H54 (cell line): ENCODE results near the gene STPG4.
"Not testable (repeated sequence)": the region's sequence is repeated elsewhere in the genome, so short reads cannot be mapped to it uniquely, and the experiment has no call there.

ENCODE experiments used
- DNase-seq: peaks from one replicate; pipeline ENCODE4 v3.0.0; 2011; ENCODE audit warnings: low spot score, mixed read lengths; ENCODE audit not compliant: insufficient read length
- FAIRE-seq: peaks from 3 replicates; lab custom pipeline; 2011; peaks lifted over from hg19 to GRCh38; lab: Jason Lieb, UNC
- POLR2A ChIP-seq: IDR thresholded peaks from 2 replicates; pipeline ENCODE4 v1.6.1; 2011; ENCODE audit warnings: low read depth, mild to moderate bottlenecking, low read length

Gene STPG4

DNA sequence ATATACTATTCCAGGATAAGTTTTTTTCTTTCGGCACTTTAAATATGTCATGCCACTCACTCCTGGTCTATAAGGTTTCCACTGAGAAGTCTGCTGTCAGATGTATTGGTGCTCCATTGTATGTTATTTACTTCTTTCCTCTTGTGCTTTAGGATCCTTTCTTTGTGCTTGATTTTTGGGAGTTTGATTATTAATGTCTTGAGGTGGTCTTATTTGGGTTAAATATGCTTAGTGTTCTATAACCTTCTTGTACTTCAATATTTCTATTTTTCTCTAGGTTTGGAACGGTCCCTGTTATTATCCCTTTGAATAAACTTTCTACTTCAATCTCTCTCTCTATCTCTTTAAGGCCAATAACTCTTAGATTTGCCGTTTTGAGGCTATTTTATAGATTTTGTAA, 28.3 kb downstream of the STPG4 start:
- DNase-seq (no peak), FAIRE-seq (no peak)
- no peak for TF ChIP-seq POLR2A

DNA sequence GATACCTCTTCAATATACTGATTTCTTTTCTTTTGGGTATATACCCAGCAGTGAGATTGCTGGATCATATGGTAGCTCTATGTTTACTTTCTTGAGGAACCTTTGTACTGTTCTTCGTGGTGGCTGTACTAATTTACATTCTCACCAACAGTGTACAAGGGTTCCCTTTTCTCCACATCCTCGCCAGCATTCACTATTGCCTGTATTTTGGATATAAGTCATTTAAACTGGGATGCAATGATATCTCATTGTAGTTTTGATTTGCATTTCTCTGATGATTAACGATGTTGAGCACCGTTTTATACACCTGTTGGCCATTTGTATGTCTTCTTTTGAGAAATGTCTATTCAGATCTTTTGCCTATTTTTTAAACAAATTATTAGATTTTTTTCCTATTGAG, 30.4 kb downstream of the STPG4 start:
- DNase-seq, FAIRE-seq: not testable (repeated sequence)

DNA sequence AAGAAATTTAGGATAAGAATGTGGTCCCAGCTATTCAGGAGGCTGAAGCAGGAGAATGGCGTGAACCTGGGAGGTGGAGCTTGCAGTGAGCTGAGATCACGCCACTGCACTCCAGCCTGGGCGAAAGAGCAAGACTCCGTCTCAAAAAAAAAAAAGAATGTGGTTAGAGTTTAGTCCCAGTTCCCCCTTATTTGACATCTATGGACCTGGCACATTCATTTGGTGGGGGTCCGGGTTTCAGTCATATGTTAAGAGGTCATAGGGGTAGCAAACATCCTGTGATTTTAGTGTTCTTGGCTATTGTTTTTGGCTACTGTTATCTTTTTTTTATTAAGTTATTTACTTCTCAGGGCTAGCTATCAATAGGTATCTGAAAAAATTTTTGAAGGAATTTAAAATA, 34.7 kb downstream of the STPG4 start:
- DNase-seq, FAIRE-seq: not testable (repeated sequence)

DNA sequence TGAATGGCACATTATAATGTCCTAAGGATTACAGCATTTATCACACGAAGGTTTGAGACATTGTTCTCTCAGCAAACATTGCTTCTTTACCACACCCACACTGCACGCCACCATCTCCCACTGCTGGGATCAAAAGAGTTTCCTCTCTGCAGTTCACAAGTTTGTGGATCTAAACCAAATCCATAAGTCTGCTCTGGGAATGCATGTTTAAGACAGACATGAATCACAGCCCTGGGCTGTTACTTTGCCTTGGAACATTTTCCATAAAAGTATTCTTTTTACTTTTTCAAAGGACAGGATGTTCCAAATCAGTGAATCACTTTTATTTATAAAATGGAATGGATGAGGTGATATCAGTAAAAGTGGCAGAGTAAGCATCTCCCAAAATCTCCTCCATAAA, 36.1 kb downstream of the STPG4 start:
- no peak for TF ChIP-seq POLR2A
- FAIRE-seq, result peak; percentile 30
- DNase-seq, result no peak

DNA sequence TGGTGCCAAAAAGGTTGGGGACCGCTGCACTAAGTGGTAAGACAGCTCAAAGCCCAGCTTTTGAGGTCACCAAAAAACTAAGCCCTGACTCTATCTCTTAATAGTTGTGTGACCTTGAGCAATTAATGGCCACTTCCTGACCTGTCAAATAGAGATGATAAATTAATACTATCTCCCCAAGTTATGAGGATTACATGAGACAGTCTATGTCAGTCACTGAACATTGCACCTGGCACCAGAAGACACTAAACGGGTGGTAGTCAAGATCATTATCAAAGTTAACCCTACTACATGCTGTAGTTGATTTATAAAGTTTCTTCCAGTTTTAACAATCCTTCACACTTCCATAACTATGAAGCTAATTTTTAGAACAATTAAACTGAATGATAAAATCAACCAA, 36.5 kb downstream of the STPG4 start:
- no peak for DNase-seq
- no peak for FAIRE-seq
- TF ChIP-seq POLR2A, result no peak

DNA sequence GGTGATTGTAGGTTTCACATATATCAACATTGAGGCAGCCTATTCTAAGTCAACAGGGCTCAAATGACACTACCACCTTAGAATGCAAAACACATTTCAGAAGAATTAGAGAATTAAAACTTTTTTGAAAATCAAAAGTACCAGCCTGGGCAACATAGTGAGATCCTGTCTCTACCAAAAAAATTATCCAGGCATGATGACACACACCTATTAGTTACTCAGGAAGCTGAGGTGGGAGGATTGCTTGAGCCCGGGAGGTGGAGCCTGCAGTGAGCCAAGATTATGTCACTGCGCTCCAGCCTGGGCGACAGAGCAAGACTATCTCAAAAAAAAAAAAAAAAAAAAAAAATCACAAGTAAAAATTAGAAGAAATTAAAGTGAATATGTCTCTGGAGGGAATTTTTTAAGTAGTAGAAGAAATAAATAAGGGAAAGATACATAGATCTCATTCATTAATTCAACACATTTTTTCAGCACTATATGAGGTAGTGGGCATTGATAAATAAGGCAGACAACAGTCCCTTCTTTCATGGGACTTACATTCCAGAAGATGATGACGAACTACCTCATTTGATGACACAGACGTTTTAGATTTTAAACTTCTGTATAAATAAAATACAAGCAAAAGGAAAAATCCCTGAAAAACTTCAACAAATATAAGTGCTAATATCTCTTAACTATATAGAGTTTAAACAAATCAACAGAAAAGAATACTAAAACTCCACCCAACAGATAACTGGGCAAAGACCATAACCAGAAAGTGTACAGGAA, 42.3 kb downstream of the STPG4 start:
- TF ChIP-seq POLR2A, result no peak
- FAIRE-seq, result no peak
- no peak for DNase-seq

DNA sequence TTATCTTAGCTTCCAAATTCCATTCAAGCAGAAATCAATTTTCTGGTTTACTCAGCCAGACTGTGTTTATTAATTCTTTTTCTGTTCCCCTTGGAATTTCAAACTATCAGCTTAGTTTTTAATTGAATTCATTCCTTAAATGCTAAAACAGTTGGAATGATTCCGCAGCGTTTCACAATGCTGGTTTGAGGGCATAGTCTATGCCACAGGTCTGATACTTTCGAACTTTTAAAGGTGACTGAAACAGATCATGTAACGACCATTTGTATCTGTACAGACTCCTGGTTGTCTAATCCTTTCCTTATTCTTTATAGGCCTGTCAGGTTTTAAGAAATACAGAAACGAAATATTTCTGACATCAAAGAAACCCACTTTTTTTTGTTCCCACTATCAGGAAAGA, 45.4 kb downstream of the STPG4 start:
- FAIRE-seq (no peak), DNase-seq (no peak)
- no peak for TF ChIP-seq POLR2A

DNA sequence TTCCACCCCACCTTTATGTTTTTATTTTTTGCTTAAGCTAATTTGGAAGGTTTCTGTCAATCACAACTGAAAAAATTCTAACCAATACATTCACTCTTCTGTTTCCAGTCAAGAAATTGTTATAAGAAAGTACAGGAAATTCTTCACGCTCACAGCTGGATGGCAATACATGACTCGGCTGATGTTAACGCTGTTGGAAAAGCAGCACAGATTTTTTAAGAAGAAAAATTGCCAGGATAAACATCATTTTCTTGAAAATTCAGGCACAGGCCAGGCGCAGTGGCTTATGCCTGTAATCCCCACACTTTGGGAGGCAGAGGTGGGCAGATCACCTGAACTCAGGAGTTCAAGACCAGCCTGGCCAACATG, 46.1 kb downstream of the STPG4 start:
- TF ChIP-seq POLR2A, result no peak
- DNase-seq (no peak), FAIRE-seq (no peak)

DNA sequence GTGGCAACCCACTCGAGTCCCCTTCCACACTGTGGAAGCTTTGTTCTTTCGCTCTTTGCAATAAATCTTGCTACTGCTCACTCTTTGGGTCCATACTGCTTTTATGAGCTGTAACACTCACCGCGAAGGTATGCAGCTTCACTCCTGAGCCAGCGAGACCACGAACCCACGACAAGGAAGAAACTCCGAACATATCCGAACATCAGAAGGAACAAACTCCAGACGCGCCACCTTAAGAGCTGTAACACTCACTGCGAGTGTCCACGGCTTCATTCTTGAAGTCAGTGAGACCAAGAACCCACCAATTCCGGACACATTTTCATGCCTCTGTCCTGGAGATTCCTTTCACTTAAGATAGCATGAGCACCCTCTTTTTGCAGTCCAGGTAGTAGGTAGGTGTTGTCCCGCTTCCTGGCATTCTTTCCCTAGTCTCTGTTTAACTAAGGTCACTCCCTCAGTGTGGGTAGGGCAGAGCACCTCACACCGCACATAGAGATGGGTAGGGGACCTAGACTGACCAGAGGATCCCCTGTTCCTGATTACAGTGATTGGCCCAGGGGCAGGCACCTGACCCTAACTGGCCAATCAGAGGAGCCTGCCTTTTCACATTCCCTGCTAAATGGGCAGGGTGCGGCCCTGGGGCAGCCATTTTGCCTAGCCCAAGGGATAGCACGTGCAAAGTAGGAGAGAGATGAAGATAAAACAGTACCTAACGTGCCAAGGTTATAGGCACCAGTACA, 46.7 kb downstream of the STPG4 start:
- peak; percentile 62 for DNase-seq
- not testable (repeated sequence) for FAIRE-seq

DNA sequence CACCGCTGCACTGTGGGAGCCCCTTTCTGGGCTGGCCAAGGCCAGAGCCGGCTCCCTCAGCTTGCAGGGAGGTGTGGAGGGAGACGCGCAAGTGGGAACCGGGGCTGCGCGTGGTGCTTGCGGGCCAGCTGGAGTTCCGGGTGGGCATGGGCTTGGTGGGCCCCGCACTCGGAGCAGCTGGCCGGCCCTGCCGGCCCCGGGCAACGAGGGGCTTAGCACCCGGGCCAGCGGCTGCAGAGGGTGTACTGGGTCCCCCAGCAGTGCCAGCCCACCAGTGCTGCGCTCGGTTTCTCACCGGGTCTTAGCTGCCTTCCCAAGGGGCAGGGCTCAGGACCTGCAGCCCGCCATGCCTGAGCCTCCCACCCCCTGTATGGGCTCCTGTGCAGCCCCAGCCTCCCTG, 47.9 kb downstream of the STPG4 start:
- not testable (repeated sequence) for DNase-seq, FAIRE-seq

DNA sequence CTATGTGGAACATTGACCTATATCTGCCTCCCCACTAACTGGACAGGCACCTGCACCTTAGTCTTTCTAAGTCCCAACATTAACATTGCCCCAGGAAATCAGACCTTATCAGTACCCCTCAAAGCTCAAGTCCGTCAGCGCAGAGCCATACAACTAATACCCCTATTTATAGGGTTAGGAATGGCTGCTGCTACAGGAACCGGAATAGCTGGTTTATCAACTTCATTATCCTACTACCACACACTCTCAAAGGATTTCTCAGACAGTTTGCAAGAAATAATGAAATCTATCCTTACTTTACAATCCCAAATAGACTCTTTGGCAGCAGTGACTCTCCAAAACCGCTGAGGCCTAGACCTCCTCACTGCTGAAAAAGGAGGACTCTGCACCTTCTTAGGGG, 48.9 kb downstream of the STPG4 start:
- FAIRE-seq, DNase-seq: not testable (repeated sequence)

DNA sequence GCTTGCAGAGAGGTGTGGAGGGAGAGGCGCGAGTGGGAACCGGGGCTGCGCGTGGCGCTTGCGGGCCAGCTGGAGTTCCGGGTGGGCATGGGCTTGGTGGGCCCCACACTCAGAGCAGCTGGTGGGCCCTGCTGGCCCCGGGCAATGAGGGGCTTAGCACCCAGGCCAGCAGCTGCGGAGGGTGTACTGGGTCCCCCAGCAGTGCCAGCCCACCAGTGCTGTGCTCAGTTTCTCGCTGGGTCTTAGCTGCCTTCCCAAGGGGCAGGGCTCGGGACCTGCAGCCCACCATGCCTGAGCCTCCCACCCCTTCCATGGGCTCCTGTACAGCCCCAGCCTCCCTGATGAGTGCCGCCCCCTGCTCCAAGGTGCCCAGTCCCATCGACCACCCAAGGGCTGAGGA, 55.4 kb downstream of the STPG4 start:
- not testable (repeated sequence) for FAIRE-seq, DNase-seq

DNA sequence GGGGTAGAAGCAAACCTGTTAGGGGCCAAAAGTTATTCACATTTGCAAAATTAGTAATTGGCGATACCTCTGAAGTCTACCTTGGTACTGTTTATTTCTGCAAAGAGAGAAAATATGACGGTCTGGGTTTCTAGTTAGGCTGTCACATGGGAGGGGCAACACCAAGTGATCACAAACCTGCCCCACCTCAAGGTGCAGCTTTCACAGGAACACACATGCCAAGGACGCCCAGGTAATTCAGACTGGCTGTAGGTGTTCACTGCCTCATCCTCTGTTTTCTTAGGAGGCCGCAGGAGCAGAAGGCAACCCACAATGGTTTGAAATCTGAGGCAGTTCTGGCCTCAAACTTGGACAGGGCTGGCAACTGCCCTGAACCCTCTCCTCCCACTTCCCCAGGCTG, 56.2 kb downstream of the STPG4 start:
- no peak for TF ChIP-seq POLR2A
- no peak for DNase-seq
- FAIRE-seq, result no peak

DNA sequence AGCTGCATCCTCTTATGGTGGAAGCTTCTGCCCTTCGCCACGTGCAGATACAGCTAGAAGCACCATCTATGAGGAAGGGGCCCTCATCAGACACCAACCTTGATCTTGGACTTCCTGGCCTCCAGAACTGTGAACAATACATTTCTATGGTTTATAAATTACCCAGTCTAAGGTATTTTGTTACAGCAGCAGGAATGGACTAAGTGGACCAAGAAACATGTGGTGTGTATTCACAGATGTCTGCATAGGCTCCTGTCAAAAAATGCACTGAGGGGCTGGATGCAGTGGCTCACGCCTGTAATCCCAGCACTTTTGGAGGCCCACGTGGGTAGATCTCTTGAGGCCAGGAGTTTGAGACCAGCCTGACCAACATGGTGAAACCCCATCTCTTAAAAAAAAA, 57.5 kb downstream of the STPG4 start:
- no peak for FAIRE-seq
- DNase-seq, result no peak
- no peak for TF ChIP-seq POLR2A

DNA sequence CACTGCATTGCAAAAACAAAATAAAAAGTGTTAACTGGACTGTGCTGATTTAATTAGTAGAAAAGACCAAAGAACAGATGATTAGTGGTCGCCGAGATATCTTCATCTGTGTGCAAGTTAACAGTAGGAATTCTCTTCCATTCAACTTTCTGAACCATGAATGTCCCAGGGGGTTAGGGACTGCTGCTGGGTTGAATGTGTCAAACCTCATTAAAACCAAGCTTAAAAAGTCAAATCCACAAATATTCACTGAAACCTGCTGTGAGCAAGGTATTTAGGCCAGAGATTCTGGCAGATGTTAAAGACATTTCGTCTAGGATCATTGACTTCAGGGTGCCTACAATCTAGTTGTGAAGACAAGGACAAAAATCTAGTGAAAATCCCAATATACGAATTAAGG, 58.7 kb downstream of the STPG4 start:
- no peak for FAIRE-seq
- TF ChIP-seq POLR2A, result no peak

More for the DNA sequence above, 58.7 kb downstream of the STPG4 start:
- no peak for DNase-seq
